ENCODE measurements around the gene MSI2.

The MSI2 gene

DNA sequence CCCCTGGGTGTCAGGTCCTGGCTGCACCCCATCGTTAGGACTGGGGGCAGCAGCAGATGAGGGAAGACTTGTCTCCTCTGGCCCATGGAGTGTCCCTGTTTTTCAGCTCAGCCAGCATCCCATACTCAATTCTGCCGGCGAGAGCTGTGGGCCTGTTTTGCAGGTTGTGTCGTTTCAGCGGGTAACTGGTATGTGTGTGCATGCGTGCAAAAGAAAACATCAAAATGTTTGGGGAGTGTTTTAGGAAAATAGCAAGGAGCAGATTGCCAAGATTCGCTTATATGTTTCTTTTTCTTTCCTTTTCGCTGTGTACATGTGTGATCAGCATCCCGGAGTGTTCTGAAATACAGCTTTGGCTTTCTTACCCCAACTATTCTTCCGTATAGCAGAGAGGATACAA lies 34.7 kb downstream of the MSI2 start:
- TF ChIP-seq, protein P1, sequence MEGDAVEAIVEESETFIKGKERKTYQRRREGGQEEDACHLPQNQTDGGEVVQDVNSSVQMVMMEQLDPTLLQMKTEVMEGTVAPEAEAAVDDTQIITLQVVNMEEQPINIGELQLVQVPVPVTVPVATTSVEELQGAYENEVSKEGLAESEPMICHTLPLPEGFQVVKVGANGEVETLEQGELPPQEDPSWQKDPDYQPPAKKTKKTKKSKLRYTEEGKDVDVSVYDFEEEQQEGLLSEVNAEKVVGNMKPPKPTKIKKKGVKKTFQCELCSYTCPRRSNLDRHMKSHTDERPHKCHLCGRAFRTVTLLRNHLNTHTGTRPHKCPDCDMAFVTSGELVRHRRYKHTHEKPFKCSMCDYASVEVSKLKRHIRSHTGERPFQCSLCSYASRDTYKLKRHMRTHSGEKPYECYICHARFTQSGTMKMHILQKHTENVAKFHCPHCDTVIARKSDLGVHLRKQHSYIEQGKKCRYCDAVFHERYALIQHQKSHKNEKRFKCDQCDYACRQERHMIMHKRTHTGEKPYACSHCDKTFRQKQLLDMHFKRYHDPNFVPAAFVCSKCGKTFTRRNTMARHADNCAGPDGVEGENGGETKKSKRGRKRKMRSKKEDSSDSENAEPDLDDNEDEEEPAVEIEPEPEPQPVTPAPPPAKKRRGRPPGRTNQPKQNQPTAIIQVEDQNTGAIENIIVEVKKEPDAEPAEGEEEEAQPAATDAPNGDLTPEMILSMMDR (IDR thresholded peaks at IDR 0.05; ENCODE audit: control insufficient read depth, insufficient read depth, low read depth, low read length, missing control alignments): no peak
- no peak for DNase-seq (ENCODE audit: low read depth)
- no peak overlapping the region for H3K4me3 ChIP-seq (ENCODE audit: control insufficient read depth, low read depth, low read length)

DNA sequence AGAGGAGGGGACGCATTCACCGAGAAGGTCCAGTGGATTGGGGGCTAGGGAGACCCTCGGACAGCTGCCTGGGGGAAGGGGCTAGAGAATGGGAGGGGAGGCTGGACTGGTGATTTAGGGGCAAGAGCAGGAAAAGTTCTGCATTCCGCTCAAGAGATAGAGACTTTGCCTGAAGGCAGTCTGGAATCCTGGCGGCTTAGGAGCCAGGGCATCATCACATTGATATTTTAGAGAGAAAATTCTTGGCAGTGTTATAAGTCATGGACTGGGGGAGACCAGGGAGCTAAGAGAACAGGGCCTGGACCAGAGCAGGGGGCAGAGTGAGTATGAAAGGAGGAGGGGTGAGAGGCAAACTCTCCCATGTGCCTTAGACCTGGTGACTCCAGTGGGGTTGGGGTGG lies 35.8 kb downstream of the MSI2 start:
- no peak overlapping the region for H3K4me3 ChIP-seq (ENCODE audit: control insufficient read depth, low read depth, low read length)
- TF ChIP-seq, protein P1 (IDR thresholded peaks at IDR 0.05; ENCODE audit: control insufficient read depth, insufficient read depth, low read depth, low read length, missing control alignments): no peak
- no peak for DNase-seq (ENCODE audit: low read depth)

DNA sequence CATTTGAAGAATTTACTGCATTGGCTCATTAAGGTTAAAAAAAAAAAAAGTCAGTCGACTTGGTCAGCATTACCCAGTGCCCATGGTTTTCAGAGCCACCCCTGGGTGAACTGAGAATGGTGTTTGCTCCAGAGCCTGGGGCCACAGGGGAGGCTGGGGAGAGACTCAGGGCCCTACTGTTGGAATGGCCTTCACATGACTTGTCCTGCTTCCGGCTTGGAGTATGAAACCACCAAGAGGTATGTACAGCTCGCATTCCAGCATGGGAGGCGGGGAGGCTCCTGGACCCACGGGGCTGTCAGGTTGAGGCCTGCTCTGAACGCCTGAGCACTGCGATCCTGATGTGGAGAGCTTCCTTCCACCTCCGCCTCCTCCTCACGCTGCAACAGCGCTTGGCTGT lies 36.8 kb downstream of the MSI2 start:
- TF ChIP-seq, protein P1 (IDR thresholded peaks at IDR 0.05; ENCODE audit: control insufficient read depth, insufficient read depth, low read depth, low read length, missing control alignments): no peak
- no peak for DNase-seq (ENCODE audit: low read depth)
- H3K4me3 ChIP-seq (ENCODE audit: control insufficient read depth, low read depth, low read length): no peak overlapping the region

DNA sequence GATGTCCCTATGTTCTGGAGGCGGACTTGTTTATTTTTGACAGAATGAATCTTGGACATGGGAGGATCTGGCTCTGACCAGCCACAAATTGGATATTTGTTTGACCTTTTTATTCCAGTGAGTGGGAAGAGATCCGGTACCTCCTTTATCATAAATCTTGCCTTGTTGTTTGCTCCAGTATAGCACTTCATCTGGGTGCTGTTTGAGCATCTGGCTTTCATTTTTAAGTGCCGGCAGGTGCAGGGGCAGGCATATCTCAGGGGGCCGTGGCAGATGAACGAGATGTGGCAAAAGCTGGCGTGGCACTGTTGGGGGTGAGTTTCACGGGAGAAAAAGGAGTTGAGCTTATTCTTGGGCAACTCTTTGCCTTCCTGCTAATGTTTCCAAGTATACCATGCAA lies 37.8 kb downstream of the MSI2 start:
- TF ChIP-seq, protein P1 (IDR thresholded peaks at IDR 0.05; ENCODE audit: control insufficient read depth, insufficient read depth, low read depth, low read length, missing control alignments): no peak
- no peak overlapping the region for H3K4me3 ChIP-seq (ENCODE audit: control insufficient read depth, low read depth, low read length)
- DNase-seq (ENCODE audit: low read depth): no peak

DNA sequence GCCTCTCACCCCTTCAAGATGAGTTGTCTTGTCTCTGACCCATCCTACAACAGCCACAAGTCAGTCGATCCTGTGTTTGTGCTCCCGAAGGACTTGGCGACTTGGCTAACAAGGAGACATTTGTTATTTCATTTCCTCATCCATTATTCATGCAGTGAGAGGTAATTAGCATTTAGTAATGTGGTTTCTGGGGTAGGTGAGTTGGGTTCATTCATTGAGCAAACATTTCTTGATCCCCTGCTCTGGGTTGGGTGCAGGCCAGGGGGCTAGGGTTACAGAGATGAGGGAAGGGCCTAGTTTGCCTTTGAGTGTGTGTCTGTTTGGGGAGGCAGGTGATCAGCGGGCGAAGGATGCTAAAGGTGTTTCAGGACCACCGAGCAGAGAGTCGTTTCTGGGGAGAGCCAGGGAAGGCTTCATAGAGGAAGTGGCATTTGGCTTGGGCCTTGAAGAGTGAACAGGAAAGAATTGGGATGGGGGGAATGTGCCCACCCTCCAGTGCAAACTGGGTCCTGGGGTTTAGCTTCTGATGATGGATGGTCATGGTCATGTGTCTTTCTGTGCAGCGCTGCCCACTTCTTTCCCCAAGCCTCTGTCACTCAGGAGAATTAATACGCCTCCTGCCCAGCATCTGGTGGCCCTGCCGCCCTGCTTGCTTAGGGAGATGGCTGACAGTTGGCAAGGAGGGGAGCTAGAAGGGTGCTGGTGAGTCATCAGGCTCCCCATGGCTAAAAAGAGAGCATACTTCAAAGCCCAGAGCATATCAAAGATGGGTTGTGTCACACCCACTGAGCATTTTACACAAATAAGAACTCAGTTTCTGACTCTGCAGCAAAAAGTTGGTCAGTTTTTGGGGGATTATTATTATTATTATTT lies 38.5 kb downstream of the MSI2 start:
- no peak for DNase-seq (ENCODE audit: low read depth)
- no peak overlapping the region for H3K4me3 ChIP-seq (ENCODE audit: control insufficient read depth, low read depth, low read length)
- TF ChIP-seq, protein P1 (IDR thresholded peaks at IDR 0.05; ENCODE audit: control insufficient read depth, insufficient read depth, low read depth, low read length, missing control alignments): no peak

DNA sequence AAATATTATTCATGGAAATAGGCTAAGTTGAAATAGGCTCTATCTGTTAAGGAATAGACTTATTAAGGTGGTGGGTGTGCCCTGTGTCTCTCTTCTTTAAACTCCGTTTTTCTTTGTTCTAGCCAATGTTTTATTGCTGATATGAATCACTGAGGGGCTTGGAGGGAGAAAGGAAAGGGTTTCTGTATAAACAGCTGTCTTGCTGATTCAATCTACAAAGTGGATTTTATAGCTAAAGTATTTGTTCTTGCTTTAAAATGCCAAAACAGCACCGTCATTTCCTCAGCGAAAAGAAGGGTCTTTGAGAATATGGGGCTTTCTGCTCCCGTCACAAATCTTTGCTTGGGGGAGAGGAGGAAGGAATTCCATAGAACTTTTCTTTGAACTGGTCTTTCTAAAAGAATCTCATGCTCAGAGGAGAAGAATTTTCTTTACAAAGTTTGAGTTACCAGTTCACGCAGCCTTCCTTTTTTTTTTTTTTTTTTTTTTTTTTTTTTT lies 39.3 kb downstream of the MSI2 start:
- TF ChIP-seq, protein P1 (IDR thresholded peaks at IDR 0.05; ENCODE audit: control insufficient read depth, insufficient read depth, low read depth, low read length, missing control alignments): no peak
- DNase-seq (ENCODE audit: low read depth): no peak
- no peak overlapping the region for H3K4me3 ChIP-seq (ENCODE audit: control insufficient read depth, low read depth, low read length)

All from AG09309 (cell line).